Body of pancreas (tissue), 4 donors: ENCODE results near the gene ARMH1. TPM values are rescaled to one million over a fixed set of nuclear protein-coding genes. Genes with fewer than 3 reads are reported as not detected.
A peak's percentile ranks its signal among the peaks of the same experiment; 100 is the strongest.

Source experiments
- ATAC-seq: fragments of 150-250 bp; one replicate; pipeline ENCODE4 v1.9.1; 2016
- DNase-seq, 4 donors: peaks; one replicate each; pipeline ENCODE4 v3.0.0-alpha.2; 2019
- H3K27ac ChIP-seq, 4 donors: fragments of 200-600 bp; sonication (generic); 1 replicate in 3 of 4; 2 replicates in 1 of 4; pipeline versions ENCODE4 v1.5.1 to v1.6.1; 2016 to 2019; ENCODE audit warnings: mild to moderate bottlenecking in 1 of 4, mixed read lengths in 1 of 4, moderate library complexity in 1 of 4
- H3K27me3 ChIP-seq, 2 donors: fragments of 200-600 bp; sonication (generic); one replicate each; pipeline ENCODE4 v1.6.0; 2016; ENCODE audit warnings: mild to moderate bottlenecking in 1 of 2
- H3K36me3 ChIP-seq, 2 donors: fragments of 200-600 bp; sonication (generic); replicated peaks in 1 of 2; 2 replicates each; pipeline ENCODE4 v1.5.1; 2016; ENCODE audit warnings: low read depth in 2 of 2; ENCODE audit not compliant: insufficient read depth in 1 of 2
- H3K4me1 ChIP-seq: fragments of 200-600 bp; sonication (generic); one replicate; pipeline ENCODE4 v1.6.0; 2016
- H3K4me3 ChIP-seq, 2 donors: fragments of 200-600 bp; sonication (generic); 1 replicate in 1 of 2; 2 replicates in 1 of 2; pipeline ENCODE4 v1.5.1; 2016 to 2019
- H3K9me3 ChIP-seq, 3 donors: fragments of 200-600 bp; sonication (generic); 1 replicate in 2 of 3; 2 replicates in 1 of 3; pipeline ENCODE4 v1.5.1; 2016
- POLR2A ChIP-seq, 3 donors: fragments of 450-650 bp; IDR thresholded peaks; one replicate each; pipeline ENCODE4 v1.6.1; 2016; ENCODE audit warnings: antibody characterized with exemption in 3 of 3, mild to moderate bottlenecking in 2 of 3
- WGBS, 2 donors: methylation state at CpG; one replicate each; pipeline ENCODE4 v1.1.5; 2017; 5-methylcytosine and 5-hydroxymethylcytosine counted together
- intact Hi-C: fragments of 100-400 bp; cut with DNase I; formaldehyde crosslinking; loops from one replicate; pipeline ENCODE4 v1.15.1; 2023
- total RNA-seq, 2 donors: library from RNA; depleted of rRNA; stranded (reverse); fragments of >200 nt; gene quantifications; one replicate each; pipeline ENCODE4 v1.1.0, GENCODE V29; 2016
- TF ChIP-seq, protein P1 (sequence below), 7 experiments: fragments of 450-650 bp in 4 of 7; fragments of 200-600 bp in 3 of 7; sonication (generic) in 3 of 7; IDR thresholded peaks; one replicate each; pipeline ENCODE4 v1.5.1; 2016 to 2019; ENCODE audit warnings: antibody characterized with exemption in 7 of 7

ARMH1 gene
- total RNA-seq, 2 donors from 2014 or later = 1.0 TPM; not detected in 1

DNA sequence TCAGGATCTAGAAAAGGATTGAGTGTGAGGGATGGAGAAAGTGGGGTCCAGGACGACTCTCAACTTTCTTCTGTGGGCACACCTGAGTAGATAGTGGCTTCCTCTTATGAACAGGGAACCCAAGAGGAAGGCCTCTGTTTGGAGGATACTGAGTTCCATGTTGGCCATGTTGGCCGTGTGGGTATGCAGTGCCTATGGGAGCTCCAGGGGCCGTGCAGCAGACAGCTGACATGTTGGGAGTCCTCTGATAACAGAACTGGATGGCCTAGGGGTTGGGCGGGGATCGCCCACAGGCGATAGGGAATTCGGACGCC is 43.2 kb upstream of the ARMH1 start:
- peak overlapping the region; percentile 47 to 73 for H3K4me3 ChIP-seq
- 16 to 30% methylated on average over 3 to 8 of the region's 8 CpGs for WGBS, 2 donors
- DNase-seq (no peak), ATAC-seq (no peak)
- H3K27ac ChIP-seq = peak overlapping the region; percentile 90 to 94 (median 93)
- TF ChIP-seq, protein P1, sequence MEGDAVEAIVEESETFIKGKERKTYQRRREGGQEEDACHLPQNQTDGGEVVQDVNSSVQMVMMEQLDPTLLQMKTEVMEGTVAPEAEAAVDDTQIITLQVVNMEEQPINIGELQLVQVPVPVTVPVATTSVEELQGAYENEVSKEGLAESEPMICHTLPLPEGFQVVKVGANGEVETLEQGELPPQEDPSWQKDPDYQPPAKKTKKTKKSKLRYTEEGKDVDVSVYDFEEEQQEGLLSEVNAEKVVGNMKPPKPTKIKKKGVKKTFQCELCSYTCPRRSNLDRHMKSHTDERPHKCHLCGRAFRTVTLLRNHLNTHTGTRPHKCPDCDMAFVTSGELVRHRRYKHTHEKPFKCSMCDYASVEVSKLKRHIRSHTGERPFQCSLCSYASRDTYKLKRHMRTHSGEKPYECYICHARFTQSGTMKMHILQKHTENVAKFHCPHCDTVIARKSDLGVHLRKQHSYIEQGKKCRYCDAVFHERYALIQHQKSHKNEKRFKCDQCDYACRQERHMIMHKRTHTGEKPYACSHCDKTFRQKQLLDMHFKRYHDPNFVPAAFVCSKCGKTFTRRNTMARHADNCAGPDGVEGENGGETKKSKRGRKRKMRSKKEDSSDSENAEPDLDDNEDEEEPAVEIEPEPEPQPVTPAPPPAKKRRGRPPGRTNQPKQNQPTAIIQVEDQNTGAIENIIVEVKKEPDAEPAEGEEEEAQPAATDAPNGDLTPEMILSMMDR (IDR thresholded peaks at IDR 0.05) = no peak
- TF ChIP-seq POLR2A (IDR thresholded peaks at IDR 0.05) = no peak
- intact Hi-C loops = no loop called here
- no peaks in the 10 kb centered on the region for H3K27me3 ChIP-seq
- H3K36me3 ChIP-seq = peaks cover 3 to 6% of the 10 kb centered on the region in 2 donors
- peaks cover 33% of the 10 kb centered on the region for H3K4me1 ChIP-seq
- no peaks in the 10 kb centered on the region for H3K9me3 ChIP-seq

DNA sequence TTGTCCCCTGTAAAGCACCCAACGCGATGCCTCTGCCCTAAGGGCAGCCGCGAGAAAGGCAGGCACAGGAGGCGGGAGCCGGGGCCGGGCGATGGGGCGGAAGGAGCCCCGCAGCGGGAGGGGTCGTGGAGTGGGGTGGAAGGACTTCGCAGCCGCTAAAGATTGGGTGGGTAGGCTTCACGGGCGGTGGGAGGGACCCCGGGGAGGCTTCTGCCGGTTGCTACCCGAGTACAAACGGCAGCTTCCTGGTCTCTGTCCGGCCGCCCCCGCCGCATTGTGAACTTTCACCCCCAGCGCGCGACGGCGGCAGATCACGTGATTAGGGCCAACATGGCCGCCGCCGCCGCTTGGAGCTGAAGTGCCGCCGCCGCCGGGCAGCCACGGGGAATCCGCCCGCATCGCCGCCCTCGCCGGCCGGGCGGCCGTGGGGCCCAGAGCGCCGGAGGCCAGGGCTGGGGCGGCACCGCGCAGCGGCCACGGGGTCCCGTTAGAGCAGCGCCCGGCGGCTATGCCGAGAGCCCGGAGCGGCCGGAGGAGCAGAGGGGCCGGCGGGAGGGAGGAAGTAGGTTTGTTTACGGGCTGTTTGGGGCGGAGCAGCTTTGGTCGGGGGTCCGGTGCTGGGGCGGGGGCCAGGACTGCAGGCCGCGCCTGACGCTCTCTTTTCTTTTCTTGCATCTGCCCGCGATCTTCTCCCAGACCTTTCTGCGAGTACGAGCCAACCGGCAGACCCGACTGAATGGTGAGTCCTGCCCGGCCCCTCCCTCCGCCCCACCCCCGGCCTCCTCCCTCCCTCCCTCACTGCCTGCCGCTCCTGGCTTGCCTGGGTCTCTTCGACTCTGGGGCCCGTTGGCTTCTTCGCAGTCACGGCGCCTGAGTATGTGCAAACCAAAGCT is 42.6 kb upstream of the ARMH1 start:
- intact Hi-C loops = no loop called here
- peak overlapping the region; percentile 47 to 73 for H3K4me3 ChIP-seq
- DNase-seq (peak; percentile 90 to 93 (median 91)), ATAC-seq (peak; percentile 90)
- no peaks in the 10 kb centered on the region for H3K27me3 ChIP-seq
- H3K36me3 ChIP-seq = peaks cover 7 to 12% of the 10 kb centered on the region in 2 donors
- H3K4me1 ChIP-seq = peaks cover 33% of the 10 kb centered on the region
- peak; percentile 59 to 88 (median 86) for TF ChIP-seq POLR2A (IDR thresholded peaks at IDR 0.05)
- TF ChIP-seq, protein P1 (IDR thresholded peaks at IDR 0.05) = peak in 1 of 7 experiments; percentile 10
- peak overlapping the region; percentile 90 to 94 (median 93) for H3K27ac ChIP-seq
- WGBS, 2 donors = 0% methylated on average over 11 to 84 of the region's 88 CpGs
- H3K9me3 ChIP-seq = no peaks in the 10 kb centered on the region

DNA sequence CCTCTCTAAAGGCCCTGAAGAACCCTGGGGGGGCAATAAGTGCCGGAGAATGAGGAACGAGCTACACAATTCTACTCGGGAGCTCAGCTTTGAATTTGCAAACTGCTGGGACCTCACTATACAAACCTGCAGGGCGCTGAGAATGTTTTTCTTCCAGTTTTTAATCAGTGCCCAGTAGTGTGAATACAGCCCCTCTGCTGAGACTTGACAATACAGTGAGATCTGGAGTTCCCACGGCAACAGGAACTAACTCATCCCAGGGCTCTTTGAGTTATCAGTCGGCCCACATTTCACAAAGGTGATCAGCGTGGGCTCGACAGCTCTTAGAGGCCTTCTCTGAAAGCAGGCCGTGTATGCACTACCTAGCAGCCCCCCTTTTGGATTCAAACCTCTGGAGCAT is 41.9 kb upstream of the ARMH1 start:
- Histone ChIP-seq H3K9me3 (no peaks in the 10 kb centered on the region), H3K36me3 (peaks cover 7 to 14% of the 10 kb centered on the region in 2 donors), H3K4me3 (peak overlapping the region; percentile 47 to 73), H3K27me3 (no peaks in the 10 kb centered on the region), H3K4me1 (peaks cover 33% of the 10 kb centered on the region), H3K27ac (peak overlapping the region in 3 of 4 donors; percentile 90 to 93 (median 93))
- no peak for DNase-seq
- intact Hi-C loops = no loop called here
- no peak for TF ChIP-seq POLR2A (IDR thresholded peaks at IDR 0.05)
- TF ChIP-seq, protein P1 (IDR thresholded peaks at IDR 0.05) = no peak
- 4 to 7% methylated on average over 7 to 9 of the region's 9 CpGs for WGBS, 2 donors
- ATAC-seq = no peak

DNA sequence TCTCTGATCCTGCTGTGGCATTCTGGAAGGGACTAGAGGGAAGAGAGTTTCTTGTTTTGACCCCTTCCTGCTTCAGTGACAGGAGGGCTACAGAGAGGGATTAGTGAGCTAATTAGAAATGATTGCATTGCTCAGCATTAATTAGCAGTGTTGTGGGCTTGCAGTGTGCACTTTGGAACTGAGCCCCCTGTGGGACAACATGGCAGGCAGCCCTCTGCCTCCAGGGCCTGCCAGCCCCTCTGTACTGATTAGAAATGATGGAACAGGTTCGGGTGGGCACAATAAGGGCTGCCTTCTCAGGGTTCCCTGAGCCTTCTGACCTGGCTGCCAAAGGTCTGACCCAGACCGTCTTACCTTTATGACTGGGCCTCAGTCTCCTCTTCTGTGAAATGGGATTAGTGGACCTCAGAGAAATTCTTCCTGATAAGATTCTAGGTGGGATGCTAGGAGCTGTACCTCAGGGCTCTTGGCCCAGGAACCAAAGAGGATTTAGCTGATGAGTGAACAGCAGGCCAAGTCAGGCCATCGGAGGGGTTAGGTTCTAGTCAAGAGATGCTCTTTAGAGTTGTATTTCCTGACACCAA is 39.8 kb upstream of the ARMH1 start:
- Histone ChIP-seq H3K27ac (no peak overlapping the region), H3K9me3 (no peaks in the 10 kb centered on the region), H3K4me1 (peaks cover 33% of the 10 kb centered on the region), H3K36me3 (peaks cover 7 to 18% of the 10 kb centered on the region in 2 donors), H3K27me3 (no peaks in the 10 kb centered on the region), H3K4me3 (no peak overlapping the region)
- ATAC-seq (no peak), DNase-seq (no peak)
- intact Hi-C loops = no loop called here
- no peak for TF ChIP-seq POLR2A (IDR thresholded peaks at IDR 0.05)
- TF ChIP-seq, protein P1 (IDR thresholded peaks at IDR 0.05) = no peak
- 91 to 94% methylated on average over 3 of the region's 3 CpGs for WGBS, 2 donors
